WTC11 (cell line): ENCODE results near the gene GRID2.

Experiments
- CREB1 ChIP-seq: sonication (generic); formaldehyde crosslinking; IDR thresholded peaks from 2 replicates; pipeline ENCODE4 v1.8.0; 2023; ENCODE audit warnings: mild to moderate bottlenecking, missing genetic modification reagents
- ELF4 ChIP-seq: sonication (generic); formaldehyde crosslinking; IDR thresholded peaks from 2 replicates; pipeline ENCODE4 v1.8.1; 2022; ENCODE audit warnings: low read depth, mild to moderate bottlenecking, moderate library complexity, missing genetic modification reagents
- ETV6 ChIP-seq: sonication (generic); formaldehyde crosslinking; IDR thresholded peaks from 2 replicates; pipeline ENCODE4 v1.8.1; 2022; ENCODE audit warnings: mild to moderate bottlenecking, missing genetic modification reagents
- GABPB1 ChIP-seq: sonication (generic); formaldehyde crosslinking; IDR thresholded peaks from 2 replicates; pipeline ENCODE4 v1.8.1; 2023; ENCODE audit warnings: mild to moderate bottlenecking, missing genetic modification reagents
- HMGA2 ChIP-seq: fragments of 250-450 bp; sonication (Bioruptor Pico); IDR thresholded peaks from 2 replicates; pipeline ENCODE4 v1.4.0; 2021; ENCODE audit warnings: mild to moderate bottlenecking, moderate library complexity
- MLX ChIP-seq: sonication (generic); formaldehyde crosslinking; IDR thresholded peaks from 2 replicates; pipeline ENCODE4 v1.8.1; 2023; ENCODE audit warnings: mild to moderate bottlenecking, missing genetic modification reagents, moderate library complexity
- NFE2L1 ChIP-seq: sonication (generic); formaldehyde crosslinking; IDR thresholded peaks from 2 replicates; pipeline ENCODE4 v1.8.1; 2023; ENCODE audit warnings: missing genetic modification reagents
- NR2C2 ChIP-seq: sonication (generic); formaldehyde crosslinking; IDR thresholded peaks from 2 replicates; pipeline ENCODE4 v1.8.0; 2022; ENCODE audit warnings: mild to moderate bottlenecking, missing genetic modification reagents
- TCF7 ChIP-seq: sonication (generic); formaldehyde crosslinking; IDR thresholded peaks from 2 replicates; pipeline ENCODE4 v1.8.0; 2022; ENCODE audit warnings: mild to moderate bottlenecking, low read depth, missing genetic modification reagents, moderate library complexity
- TP53 ChIP-seq: sonication (generic); formaldehyde crosslinking; IDR thresholded peaks from 2 replicates; pipeline ENCODE4 v1.8.1; 2023; ENCODE audit warnings: mild to moderate bottlenecking, missing genetic modification reagents
- ZNF219 ChIP-seq: sonication (generic); formaldehyde crosslinking; IDR thresholded peaks from 2 replicates; pipeline ENCODE4 v1.8.0; 2023; ENCODE audit warnings: missing genetic modification reagents, mild to moderate bottlenecking, borderline replicate concordance
- ZNF416 ChIP-seq: fragments of 250-450 bp; sonication (Bioruptor Pico); IDR thresholded peaks from 2 replicates; pipeline ENCODE4 v1.9.0; 2021; ENCODE audit warnings: mild to moderate bottlenecking, inconsistent platforms
- TF ChIP-seq, protein P1 (sequence below): sonication (generic); formaldehyde crosslinking; IDR thresholded peaks from 2 replicates; pipeline ENCODE4 v1.8.0; 2023; ENCODE audit warnings: missing genetic modification reagents
- TF ChIP-seq, protein P2 (sequence below): fragments of 200-600 bp; IDR thresholded peaks from 2 replicates; pipeline ENCODE4 v1.8.0; 2022; ENCODE audit warnings: antibody characterized with exemption

- TF ChIP-seq ZNF416 = no peak
- no peak for TF ChIP-seq GABPB1 (CRISPR knock-in tag)
- no peak for TF ChIP-seq ETV6
- TF ChIP-seq, protein P1, sequence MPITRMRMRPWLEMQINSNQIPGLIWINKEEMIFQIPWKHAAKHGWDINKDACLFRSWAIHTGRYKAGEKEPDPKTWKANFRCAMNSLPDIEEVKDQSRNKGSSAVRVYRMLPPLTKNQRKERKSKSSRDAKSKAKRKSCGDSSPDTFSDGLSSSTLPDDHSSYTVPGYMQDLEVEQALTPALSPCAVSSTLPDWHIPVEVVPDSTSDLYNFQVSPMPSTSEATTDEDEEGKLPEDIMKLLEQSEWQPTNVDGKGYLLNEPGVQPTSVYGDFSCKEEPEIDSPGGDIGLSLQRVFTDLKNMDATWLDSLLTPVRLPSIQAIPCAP (CRISPR knock-in tag) = no peak
- TF ChIP-seq TCF7 = no peak
- no peak for TF ChIP-seq ELF4
- TF ChIP-seq, protein P2, sequence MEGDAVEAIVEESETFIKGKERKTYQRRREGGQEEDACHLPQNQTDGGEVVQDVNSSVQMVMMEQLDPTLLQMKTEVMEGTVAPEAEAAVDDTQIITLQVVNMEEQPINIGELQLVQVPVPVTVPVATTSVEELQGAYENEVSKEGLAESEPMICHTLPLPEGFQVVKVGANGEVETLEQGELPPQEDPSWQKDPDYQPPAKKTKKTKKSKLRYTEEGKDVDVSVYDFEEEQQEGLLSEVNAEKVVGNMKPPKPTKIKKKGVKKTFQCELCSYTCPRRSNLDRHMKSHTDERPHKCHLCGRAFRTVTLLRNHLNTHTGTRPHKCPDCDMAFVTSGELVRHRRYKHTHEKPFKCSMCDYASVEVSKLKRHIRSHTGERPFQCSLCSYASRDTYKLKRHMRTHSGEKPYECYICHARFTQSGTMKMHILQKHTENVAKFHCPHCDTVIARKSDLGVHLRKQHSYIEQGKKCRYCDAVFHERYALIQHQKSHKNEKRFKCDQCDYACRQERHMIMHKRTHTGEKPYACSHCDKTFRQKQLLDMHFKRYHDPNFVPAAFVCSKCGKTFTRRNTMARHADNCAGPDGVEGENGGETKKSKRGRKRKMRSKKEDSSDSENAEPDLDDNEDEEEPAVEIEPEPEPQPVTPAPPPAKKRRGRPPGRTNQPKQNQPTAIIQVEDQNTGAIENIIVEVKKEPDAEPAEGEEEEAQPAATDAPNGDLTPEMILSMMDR = no peak
- TF ChIP-seq MLX (CRISPR knock-in tag) = no peak
- TF ChIP-seq CREB1 (CRISPR knock-in tag) = no peak
- no peak for TF ChIP-seq ZNF219
- TF ChIP-seq TP53 (CRISPR knock-in tag) = no peak
- no peak for TF ChIP-seq NFE2L1
- TF ChIP-seq NR2C2 = no peak
- no peak for TF ChIP-seq HMGA2 (CRISPR knock-in tag)
These were observed 332.5 kb downstream of the GRID2 start for GRCh38 chr4:92636038-92636806.
